ENCODE results near the gene CRCP. TPM values are rescaled to one million over a fixed set of nuclear protein-coding genes. Genes with fewer than 3 reads are reported as not detected.

CRCP gene
- total RNA-seq, 1 donor from 2014 or later, result 26.8 TPM

GRCh38 chr7:66193146-66193725 is 78.6 kb downstream of the CRCP start:
- no peaks in the 10 kb centered on the region for H3K4me1 Mint-ChIP-seq (ENCODE audit: low read depth, unreplicated experiment)

GRCh38 chr7:66198469-66198868 is 83.8 kb downstream of the CRCP start:
- Mint-ChIP-seq H3K27ac (ENCODE audit: unreplicated experiment) (no peak overlapping the region), H3K9me3 (ENCODE audit: unreplicated experiment) (no peaks in the 10 kb centered on the region), H3K36me3 (ENCODE audit: low read depth, unreplicated experiment) (no peaks in the 10 kb centered on the region), H3K4me3 (ENCODE audit: unreplicated experiment) (no peak overlapping the region), H3K4me1 (ENCODE audit: low read depth, unreplicated experiment) (peaks cover 2% of the 10 kb centered on the region), H3K27me3 (ENCODE audit: low read depth, unreplicated experiment) (peaks cover 5% of the 10 kb centered on the region)
- H3K27me3 ChIP-seq (ENCODE audit: insufficient read depth, low read length), result peaks cover 3% of the 10 kb centered on the region
- H3K4me2 ChIP-seq (ENCODE audit: low read length), result no peak overlapping the region
- H3K9me3 ChIP-seq (ENCODE audit: insufficient read depth, low read depth, low read length), result no peaks in the 10 kb centered on the region
- TF ChIP-seq CTCF (IDR thresholded peaks at IDR 0.05; ENCODE audit: insufficient read depth, low read depth, low read length), result no peak
- no peak for TF ChIP-seq EZH2 (IDR thresholded peaks at IDR 0.05; ENCODE audit: insufficient read depth, low read length)
- FAIRE-seq (no peak), DNase-seq (ENCODE audit: low read depth) (no peak)
- no peak overlapping the region for H3K4me3 ChIP-seq (ENCODE audit: insufficient read depth, low read depth, low read length)
- H3K9ac ChIP-seq (ENCODE audit: low read length), result no peak overlapping the region
- no peak overlapping the region for H3K27ac ChIP-seq (ENCODE audit: low read depth, low read length)
- no peaks in the 10 kb centered on the region for H3K79me2 ChIP-seq (ENCODE audit: insufficient read depth, low read length)
- no peaks in the 10 kb centered on the region for H4K20me1 ChIP-seq (ENCODE audit: insufficient read depth, low read length)
- no peak overlapping the region for H2AFZ ChIP-seq (ENCODE audit: low read depth, low read length)
- no peaks in the 10 kb centered on the region for H3K4me1 ChIP-seq (ENCODE audit: insufficient read depth, low read length)
- no peaks in the 10 kb centered on the region for H3K36me3 ChIP-seq (ENCODE audit: insufficient read depth, low read length)

More at GRCh38 chr7:66193146-66193725, 78.6 kb downstream of the CRCP start:
- H2AFZ ChIP-seq (ENCODE audit: low read depth, low read length), result no peak overlapping the region
- H3K27me3 Mint-ChIP-seq (ENCODE audit: low read depth, unreplicated experiment), result peaks cover 6% of the 10 kb centered on the region
- no peaks in the 10 kb centered on the region for H3K36me3 Mint-ChIP-seq (ENCODE audit: low read depth, unreplicated experiment)
- no peaks in the 10 kb centered on the region for H3K27me3 ChIP-seq (ENCODE audit: insufficient read depth, low read length)
- no peaks in the 10 kb centered on the region for H3K79me2 ChIP-seq (ENCODE audit: insufficient read depth, low read length)
- H4K20me1 ChIP-seq (ENCODE audit: insufficient read depth, low read length), result no peaks in the 10 kb centered on the region
- no peak overlapping the region for H3K27ac ChIP-seq (ENCODE audit: low read depth, low read length)
- H3K9ac ChIP-seq (ENCODE audit: low read length), result no peak overlapping the region
- TF ChIP-seq EZH2 (IDR thresholded peaks at IDR 0.05; ENCODE audit: insufficient read depth, low read length), result no peak
- TF ChIP-seq CTCF (IDR thresholded peaks at IDR 0.05; ENCODE audit: insufficient read depth, low read depth, low read length), result no peak
- no peaks in the 10 kb centered on the region for H3K4me1 ChIP-seq (ENCODE audit: insufficient read depth, low read length)
- no peak overlapping the region for H3K27ac Mint-ChIP-seq (ENCODE audit: unreplicated experiment)
- H3K9me3 Mint-ChIP-seq (ENCODE audit: unreplicated experiment), result peaks cover 2% of the 10 kb centered on the region
- no peaks in the 10 kb centered on the region for H3K9me3 ChIP-seq (ENCODE audit: insufficient read depth, low read depth, low read length)
- no peak for FAIRE-seq
- H3K4me2 ChIP-seq (ENCODE audit: low read length), result no peak overlapping the region
- H3K4me3 Mint-ChIP-seq (ENCODE audit: unreplicated experiment), result no peak overlapping the region
- no peak for DNase-seq (ENCODE audit: low read depth)
- no peaks in the 10 kb centered on the region for H3K36me3 ChIP-seq (ENCODE audit: insufficient read depth, low read length)
- H3K4me3 ChIP-seq (ENCODE audit: insufficient read depth, low read depth, low read length), result no peak overlapping the region

- no peak overlapping the region for H3K4me2 ChIP-seq (ENCODE audit: low read length)
- no peaks in the 10 kb centered on the region for H3K9me3 Mint-ChIP-seq (ENCODE audit: unreplicated experiment)
- H3K9ac ChIP-seq (ENCODE audit: low read length), result no peak overlapping the region
- no peak overlapping the region for H2AFZ ChIP-seq (ENCODE audit: low read depth, low read length)
- no peak overlapping the region for H3K4me3 Mint-ChIP-seq (ENCODE audit: unreplicated experiment)
- H4K20me1 ChIP-seq (ENCODE audit: insufficient read depth, low read length), result no peaks in the 10 kb centered on the region
- peaks cover 3% of the 10 kb centered on the region for H3K27me3 ChIP-seq (ENCODE audit: insufficient read depth, low read length)
- H3K4me3 ChIP-seq (ENCODE audit: insufficient read depth, low read depth, low read length), result no peak overlapping the region
- H3K9me3 ChIP-seq (ENCODE audit: insufficient read depth, low read depth, low read length), result no peaks in the 10 kb centered on the region
- H3K27ac Mint-ChIP-seq (ENCODE audit: unreplicated experiment), result no peak overlapping the region
- TF ChIP-seq CTCF (IDR thresholded peaks at IDR 0.05; ENCODE audit: insufficient read depth, low read depth, low read length), result no peak
- TF ChIP-seq EZH2 (IDR thresholded peaks at IDR 0.05; ENCODE audit: insufficient read depth, low read length), result no peak
- DNase-seq (ENCODE audit: low read depth), result no peak
- H3K27me3 Mint-ChIP-seq (ENCODE audit: low read depth, unreplicated experiment), result peaks cover 5% of the 10 kb centered on the region
- H3K36me3 ChIP-seq (ENCODE audit: insufficient read depth, low read length), result no peaks in the 10 kb centered on the region
- FAIRE-seq, result no peak
- H3K79me2 ChIP-seq (ENCODE audit: insufficient read depth, low read length), result no peaks in the 10 kb centered on the region
- no peaks in the 10 kb centered on the region for H3K36me3 Mint-ChIP-seq (ENCODE audit: low read depth, unreplicated experiment)
- H3K4me1 ChIP-seq (ENCODE audit: insufficient read depth, low read length), result no peaks in the 10 kb centered on the region
- peaks cover 2% of the 10 kb centered on the region for H3K4me1 Mint-ChIP-seq (ENCODE audit: low read depth, unreplicated experiment)
- no peak overlapping the region for H3K27ac ChIP-seq (ENCODE audit: low read depth, low read length)
Measured at GRCh38 chr7:66198956-66199355, 84.3 kb downstream of the CRCP start.

Measured in astrocyte (in vitro differentiated cells and primary cell).